WERI-Rb-1 (cell line): Measurements from ENCODE around the gene NSA2.

Source experiments
- DNase-seq: peaks from one replicate; pipeline ENCODE4 v3.0.0-alpha.2; 2020
- H3K27ac ChIP-seq: fragments of 250-450 bp; sonication (Bioruptor Pico); 2 replicates; pipeline ENCODE4 v1.5.1; 2020; ENCODE audit warnings: mild to moderate bottlenecking, moderate library complexity
- H3K27me3 ChIP-seq: fragments of 250-450 bp; sonication (Bioruptor Pico); 2 replicates; pipeline ENCODE4 v1.5.1; 2021; ENCODE audit warnings: mild to moderate bottlenecking, low read depth, moderate library complexity; ENCODE audit not compliant: insufficient read depth, severe bottlenecking
- H3K36me3 ChIP-seq: fragments of 250-450 bp; sonication (Bioruptor Pico); 2 replicates; pipeline ENCODE4 v1.5.1; 2020; ENCODE audit warnings: mild to moderate bottlenecking, moderate library complexity
- H3K4me3 ChIP-seq: 2 replicates; pipeline ENCODE4 v1.5.1; 2011; ENCODE audit warnings: low read depth, mild to moderate bottlenecking, control low read depth, low read length
- H3K9me3 ChIP-seq: fragments of 250-450 bp; sonication (Bioruptor Pico); 2 replicates; pipeline ENCODE4 v1.5.1; 2021; ENCODE audit warnings: mild to moderate bottlenecking, moderate library complexity; ENCODE audit not compliant: severe bottlenecking
- CTCF ChIP-seq: IDR thresholded peaks from 2 replicates; pipeline ENCODE4 v1.5.1; 2011; ENCODE audit warnings: low read depth, mild to moderate bottlenecking, control low read depth, inconsistent platforms, low read length

Gene NSA2

GRCh38 chr5:74798977-74799911 lies 32.2 kb downstream of the NSA2 start:
- TF ChIP-seq CTCF: no peak
- Histone ChIP-seq H3K9me3 (no peaks in the 10 kb centered on the region), H3K36me3 (peaks cover 25% of the 10 kb centered on the region), H3K4me3 (no peak overlapping the region), H3K27ac (no peak overlapping the region), H3K27me3 (no peaks in the 10 kb centered on the region)
- DNase-seq: no peak

- Histone ChIP-seq H3K27ac (no peak overlapping the region), H3K4me3 (no peak overlapping the region), H3K9me3 (no peaks in the 10 kb centered on the region), H3K36me3 (peaks cover 16% of the 10 kb centered on the region), H3K27me3 (no peaks in the 10 kb centered on the region)
- DNase-seq: no peak
- no peak for TF ChIP-seq CTCF
Measured at GRCh38 chr5:74801197-74801596, 34.1 kb downstream of the NSA2 start.

- no peaks in the 10 kb centered on the region for H3K9me3 ChIP-seq
- H3K27me3 ChIP-seq: no peaks in the 10 kb centered on the region
- no peak for DNase-seq
- no peak overlapping the region for H3K27ac ChIP-seq
- H3K4me3 ChIP-seq: no peak overlapping the region
- H3K36me3 ChIP-seq: peaks cover 16% of the 10 kb centered on the region
- TF ChIP-seq CTCF: no peak
Measured at GRCh38 chr5:74801941-74802340, 34.9 kb downstream of the NSA2 start.

GRCh38 chr5:74810915-74811314 lies 43.9 kb downstream of the NSA2 start:
- Histone ChIP-seq H3K4me3 (no peak overlapping the region), H3K9me3 (no peaks in the 10 kb centered on the region), H3K27ac (no peak overlapping the region), H3K27me3 (no peaks in the 10 kb centered on the region), H3K36me3 (no peaks in the 10 kb centered on the region)
- no peak for TF ChIP-seq CTCF
- no peak for DNase-seq

- Histone ChIP-seq H3K36me3 (no peaks in the 10 kb centered on the region), H3K4me3 (no peak overlapping the region), H3K27ac (no peak overlapping the region), H3K27me3 (no peaks in the 10 kb centered on the region), H3K9me3 (no peaks in the 10 kb centered on the region)
- no peak for TF ChIP-seq CTCF
- DNase-seq: no peak
Measured at GRCh38 chr5:74816875-74817274, 49.8 kb downstream of the NSA2 start.
